Smooth muscle cell (in vitro differentiated cells): ENCODE measurements around the gene MIA. TPM values are rescaled to one million over a fixed set of nuclear protein-coding genes. Genes with fewer than 3 reads are reported as not detected.
"Not testable (repeated sequence)": the region's sequence is repeated elsewhere in the genome, so short reads cannot be mapped to it uniquely, and the experiment has no call there.

Source experiments
- DNase-seq: peaks from one replicate; lab custom pipeline; 2025; ENCODE audit not compliant: unreplicated experiment; lab: John Stamatoyannopoulos, UW
- H2AFZ ChIP-seq: fragments of 200-600 bp; sonication (generic); 2 replicates; pipeline ENCODE4 v1.6.0; 2016; ENCODE audit warnings: antibody characterized with exemption, low read depth, mild to moderate bottlenecking
- H3F3A ChIP-seq: fragments of 200-600 bp; sonication (generic); 2 replicates; pipeline ENCODE4 v1.6.0; 2017; ENCODE audit warnings: antibody characterized with exemption, low read depth
- H3K27ac ChIP-seq: fragments of 200-600 bp; sonication (generic); 2 replicates; pipeline ENCODE4 v1.5.1; 2016; ENCODE audit warnings: low read depth, mild to moderate bottlenecking
- H3K27me3 ChIP-seq: fragments of 200-600 bp; sonication (generic); 2 replicates; pipeline ENCODE4 v1.6.1; 2016; ENCODE audit warnings: low read depth, mild to moderate bottlenecking
- H3K36me3 ChIP-seq: fragments of 200-600 bp; sonication (generic); 2 replicates; pipeline ENCODE4 v1.5.1; 2016; ENCODE audit warnings: low read depth
- H3K4me1 ChIP-seq: fragments of 200-600 bp; sonication (generic); 2 replicates; pipeline ENCODE4 v1.5.1; 2016; ENCODE audit warnings: low read depth
- H3K4me2 ChIP-seq: fragments of 200-600 bp; sonication (generic); 2 replicates; pipeline ENCODE4 v1.6.0; 2016; ENCODE audit warnings: mild to moderate bottlenecking
- H3K4me3 ChIP-seq: fragments of 200-600 bp; sonication (generic); 2 replicates; pipeline ENCODE4 v1.5.1; 2016; ENCODE audit warnings: mild to moderate bottlenecking
- H3K79me2 ChIP-seq: fragments of 200-600 bp; sonication (generic); 2 replicates; pipeline ENCODE4 v1.6.0; 2016; ENCODE audit warnings: low read depth, mild to moderate bottlenecking
- H3K9ac ChIP-seq: fragments of 200-600 bp; sonication (generic); 2 replicates; pipeline ENCODE4 v1.6.0; 2016; ENCODE audit warnings: low read depth
- H3K9me3 ChIP-seq: fragments of 200-600 bp; sonication (generic); replicated peaks from 2 replicates; pipeline ENCODE4 v1.5.1; 2016; ENCODE audit warnings: low read depth
- H4K20me1 ChIP-seq: fragments of 200-600 bp; sonication (generic); 2 replicates; pipeline ENCODE4 v1.6.0; 2016; ENCODE audit warnings: low read depth
- CTCF ChIP-seq: fragments of 200-600 bp; sonication (generic); IDR thresholded peaks from 2 replicates; pipeline ENCODE4 v1.5.1; 2017; ENCODE audit warnings: borderline replicate concordance, mild to moderate bottlenecking, antibody characterized with exemption; ENCODE audit not compliant: insufficient read depth, poor library complexity, severe bottlenecking
- WGBS: methylation state at CpG from one replicate; pipeline ENCODE4 v1.1.7; 2016; ENCODE audit warnings: low lambda C conversion rate; 5-methylcytosine and 5-hydroxymethylcytosine counted together
- polyA plus RNA-seq: library from polyadenylated mRNA; unstranded; fragments of >200 nt; fragmentation: Nextera tagmentation; extraction: Ambion mirVana; gene quantifications from 2 replicates; pipeline ENCODE4 v1.2.1, GENCODE V29; 2016
- total RNA-seq: library from RNA; depleted of rRNA; stranded (reverse); fragments of >200 nt; gene quantifications from 2 replicates; pipeline ENCODE4 v1.2.3, GENCODE V29; 2014

The MIA gene
- total and polyA plus RNA-seq, 2 experiments from 2014 or later = 2.4 to 3.8 TPM

GRCh38 chr19:40808021-40808325 lies 32.7 kb downstream of the MIA start:
- H3K4me3 ChIP-seq = no peak overlapping the region
- TF ChIP-seq CTCF = no peak
- H3K9ac ChIP-seq = no peak overlapping the region
- peaks cover 68% of the 10 kb centered on the region for H4K20me1 ChIP-seq
- no peaks in the 10 kb centered on the region for H3K36me3 ChIP-seq
- peaks cover 29% of the 10 kb centered on the region for H3K79me2 ChIP-seq
- no peak overlapping the region for H3K4me2 ChIP-seq
- WGBS = 93% methylated on average over 2 of the region's 2 CpGs
- H3K4me1 ChIP-seq = peaks cover 22% of the 10 kb centered on the region
- no peak overlapping the region for H3K27ac ChIP-seq
- peaks cover 29% of the 10 kb centered on the region for H3F3A ChIP-seq
- no peaks in the 10 kb centered on the region for H3K27me3 ChIP-seq
- no peak overlapping the region for H2AFZ ChIP-seq
- H3K9me3 ChIP-seq = no peaks in the 10 kb centered on the region
- DNase-seq = no peak

- peaks cover 24% of the 10 kb centered on the region for H3K79me2 ChIP-seq
- WGBS = 100% methylated on average over 5 of the region's 5 CpGs
- H4K20me1 ChIP-seq = peaks cover 63% of the 10 kb centered on the region
- TF ChIP-seq CTCF = no peak
- H3K9me3 ChIP-seq = no peaks in the 10 kb centered on the region
- H3K36me3 ChIP-seq = no peaks in the 10 kb centered on the region
- peaks cover 27% of the 10 kb centered on the region for H3F3A ChIP-seq
- no peak overlapping the region for H3K9ac ChIP-seq
- no peaks in the 10 kb centered on the region for H3K27me3 ChIP-seq
- no peak overlapping the region for H2AFZ ChIP-seq
- peaks cover 22% of the 10 kb centered on the region for H3K4me1 ChIP-seq
- no peak for DNase-seq
- H3K4me3 ChIP-seq = no peak overlapping the region
- no peak overlapping the region for H3K27ac ChIP-seq
- no peak overlapping the region for H3K4me2 ChIP-seq
Observed at GRCh38 chr19:40808497-40808896, 33.2 kb downstream of the MIA start.

GRCh38 chr19:40809358-40810086 lies 34.2 kb downstream of the MIA start:
- Histone ChIP-seq H3K27me3 (no peaks in the 10 kb centered on the region), H3K27ac (no peak overlapping the region), H3K4me2 (no peak overlapping the region), H3K9ac (no peak overlapping the region), H4K20me1 (peaks cover 53% of the 10 kb centered on the region), H3F3A (peaks cover 23% of the 10 kb centered on the region), H3K9me3 (no peaks in the 10 kb centered on the region), H2AFZ (no peak overlapping the region), H3K4me3 (no peak overlapping the region), H3K4me1 (peaks cover 22% of the 10 kb centered on the region), H3K36me3 (no peaks in the 10 kb centered on the region), H3K79me2 (peaks cover 14% of the 10 kb centered on the region)
- 96% methylated on average over 39 of the region's 39 CpGs for WGBS
- DNase-seq = no peak
- TF ChIP-seq CTCF = no peak

- no peak for TF ChIP-seq CTCF
- Histone ChIP-seq H3K9ac (no peak overlapping the region), H2AFZ (no peak overlapping the region), H3K27ac (peak overlapping the region; percentile 28), H3K4me3 (peak overlapping the region; percentile 43), H3K4me1 (peaks cover 22% of the 10 kb centered on the region), H4K20me1 (peaks cover 47% of the 10 kb centered on the region), H3K36me3 (no peaks in the 10 kb centered on the region), H3K27me3 (no peaks in the 10 kb centered on the region), H3K4me2 (peak overlapping the region; percentile 89), H3K9me3 (no peaks in the 10 kb centered on the region), H3K79me2 (peaks cover 7% of the 10 kb centered on the region), H3F3A (peaks cover 23% of the 10 kb centered on the region)
- DNase-seq = no peak
- 54% methylated on average over 13 of the region's 14 CpGs for WGBS
Observed at GRCh38 chr19:40810160-40810559, 34.8 kb downstream of the MIA start.

- not testable (repeated sequence) for H2AFZ ChIP-seq, H3K36me3 ChIP-seq, H3K27me3 ChIP-seq, H3K9me3 ChIP-seq, H3K79me2 ChIP-seq
- Histone ChIP-seq H3K4me3 (peak overlapping the region; percentile 43), H3K4me2 (peak overlapping the region; percentile 89), H3K27ac (peak overlapping the region; percentile 46), H3F3A (peaks cover 18% of the 10 kb centered on the region), H3K9ac (peak overlapping the region; percentile 24), H3K4me1 (peaks cover 20% of the 10 kb centered on the region), H4K20me1 (peaks cover 40% of the 10 kb centered on the region)
- DNase-seq = peak; percentile 81
- 2% methylated on average over 59 of the region's 65 CpGs for WGBS
Observed at GRCh38 chr19:40810649-40811408, 35.5 kb downstream of the MIA start.
